SU-DHL-6 (cell line): ENCODE measurements around the gene GJB4.

Experiments used
- EZH2phosphoT487 ChIP-seq: fragments of 200-600 bp; sonication (generic), shearing (Covaris generic); conservative IDR thresholded peaks from 2 replicates; pipeline ENCODE4 v1.6.1; 2018; ENCODE audit warnings: mild to moderate bottlenecking, antibody characterized with exemption, low read length, moderate library complexity, mixed read lengths
- TF ChIP-seq, protein P1 (sequence below): fragments of 200-600 bp; sonication (generic); IDR thresholded peaks from one replicate; pipeline ENCODE4 v1.5.1; 2017; ENCODE audit warnings: antibody characterized with exemption, mild to moderate bottlenecking, low read length, moderate library complexity; ENCODE audit not compliant: insufficient read depth, poor library complexity, severe bottlenecking

GRCh38 chr1:34794790-34795180, 35.2 kb downstream of the GJB4 start:
- TF ChIP-seq, protein P1, sequence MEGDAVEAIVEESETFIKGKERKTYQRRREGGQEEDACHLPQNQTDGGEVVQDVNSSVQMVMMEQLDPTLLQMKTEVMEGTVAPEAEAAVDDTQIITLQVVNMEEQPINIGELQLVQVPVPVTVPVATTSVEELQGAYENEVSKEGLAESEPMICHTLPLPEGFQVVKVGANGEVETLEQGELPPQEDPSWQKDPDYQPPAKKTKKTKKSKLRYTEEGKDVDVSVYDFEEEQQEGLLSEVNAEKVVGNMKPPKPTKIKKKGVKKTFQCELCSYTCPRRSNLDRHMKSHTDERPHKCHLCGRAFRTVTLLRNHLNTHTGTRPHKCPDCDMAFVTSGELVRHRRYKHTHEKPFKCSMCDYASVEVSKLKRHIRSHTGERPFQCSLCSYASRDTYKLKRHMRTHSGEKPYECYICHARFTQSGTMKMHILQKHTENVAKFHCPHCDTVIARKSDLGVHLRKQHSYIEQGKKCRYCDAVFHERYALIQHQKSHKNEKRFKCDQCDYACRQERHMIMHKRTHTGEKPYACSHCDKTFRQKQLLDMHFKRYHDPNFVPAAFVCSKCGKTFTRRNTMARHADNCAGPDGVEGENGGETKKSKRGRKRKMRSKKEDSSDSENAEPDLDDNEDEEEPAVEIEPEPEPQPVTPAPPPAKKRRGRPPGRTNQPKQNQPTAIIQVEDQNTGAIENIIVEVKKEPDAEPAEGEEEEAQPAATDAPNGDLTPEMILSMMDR = no peak
- no peak for TF ChIP-seq EZH2phosphoT487
